DMS 273 (cell line): ENCODE data around the gene SOX6.
"Not testable (repeated sequence)": the region's sequence is repeated elsewhere in the genome, so short reads cannot be mapped to it uniquely, and the experiment has no call there.

Source experiments
- DNase-seq: peaks from one replicate; lab custom pipeline; 2025; ENCODE audit not compliant: unreplicated experiment; lab: John Stamatoyannopoulos, UW

The SOX6 gene

GRCh38 chr11:16058671-16059070 is 297.7 kb downstream of the SOX6 start:
- DNase-seq, result no peak

- DNase-seq, result no peak
Observed at GRCh38 chr11:16052750-16053149, 303.6 kb downstream of the SOX6 start.

- no peak for DNase-seq
Observed at GRCh38 chr11:16049611-16050010, 306.7 kb downstream of the SOX6 start.

- no peak for DNase-seq
Observed at GRCh38 chr11:16047073-16047472, 309.3 kb downstream of the SOX6 start.

- no peak for DNase-seq
Observed at GRCh38 chr11:16043617-16044016, 312.7 kb downstream of the SOX6 start.

GRCh38 chr11:16041207-16041606 is 315.1 kb downstream of the SOX6 start:
- no peak for DNase-seq

GRCh38 chr11:16040151-16040550 is 316.2 kb downstream of the SOX6 start:
- no peak for DNase-seq

- no peak for DNase-seq
Observed at GRCh38 chr11:16037179-16037578, 319.2 kb downstream of the SOX6 start.

GRCh38 chr11:16036218-16036617 is 320.1 kb downstream of the SOX6 start:
- DNase-seq, result no peak

GRCh38 chr11:16034074-16034473 is 322.3 kb downstream of the SOX6 start:
- DNase-seq, result no peak

GRCh38 chr11:16032974-16033373 is 323.4 kb downstream of the SOX6 start:
- DNase-seq, result no peak

GRCh38 chr11:16031210-16031609 is 325.1 kb downstream of the SOX6 start:
- DNase-seq, result no peak

GRCh38 chr11:16030664-16031063 is 325.7 kb downstream of the SOX6 start:
- DNase-seq, result no peak

GRCh38 chr11:16029151-16029550 is 327.2 kb downstream of the SOX6 start:
- not testable (repeated sequence) for DNase-seq

GRCh38 chr11:16028419-16028818 is 327.9 kb downstream of the SOX6 start:
- no peak for DNase-seq

GRCh38 chr11:16027621-16028020 is 328.7 kb downstream of the SOX6 start:
- no peak for DNase-seq

- no peak for DNase-seq
Observed at GRCh38 chr11:16026849-16027248, 329.5 kb downstream of the SOX6 start.

GRCh38 chr11:16018931-16019330 is 337.4 kb downstream of the SOX6 start:
- no peak for DNase-seq

- no peak for DNase-seq
Observed at GRCh38 chr11:16016468-16016829, 339.9 kb downstream of the SOX6 start.

GRCh38 chr11:16015741-16016467 is 340.4 kb downstream of the SOX6 start:
- no peak for DNase-seq

GRCh38 chr11:16013649-16014275 is 342.6 kb downstream of the SOX6 start:
- DNase-seq, result no peak

- no peak for DNase-seq
Observed at GRCh38 chr11:16013242-16013641, 343.1 kb downstream of the SOX6 start.
